Measurements from ENCODE around the gene BAZ2A. TPM values are rescaled to one million over a fixed set of nuclear protein-coding genes. Genes with fewer than 3 reads are reported as not detected.

BAZ2A gene
- total RNA-seq (2022; extraction: Qiagen RNA extraction; ENCODE audit: low read depth) = 27.8 to 46.8 TPM (median 42.9 TPM) in 5 replicates

DNA sequence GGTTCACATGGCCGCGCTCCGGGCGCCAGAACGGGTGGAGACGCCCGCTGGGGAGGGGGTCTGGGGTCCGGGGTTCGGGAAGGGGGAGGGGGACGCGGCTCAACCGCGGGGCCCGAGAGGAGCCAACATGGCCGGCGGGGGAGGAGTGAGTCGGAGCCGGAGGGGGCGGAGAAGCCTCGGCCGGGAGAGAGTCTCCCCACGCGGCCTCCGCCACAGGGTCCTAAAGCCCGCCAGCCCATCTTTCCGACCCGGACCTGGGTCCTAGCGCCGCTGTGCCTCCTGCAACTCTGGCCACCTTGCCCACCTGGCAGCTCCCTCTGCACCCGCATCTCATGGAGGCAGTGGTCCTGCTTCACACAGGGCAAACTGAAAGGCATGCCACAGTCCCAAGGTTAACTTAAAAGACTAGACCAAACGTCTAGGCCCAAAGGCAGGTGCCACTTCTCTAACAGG is at the start of gene BAZ2A:
BAZ2A (minus strand) TSS at position 147 of the 453 bp plus-strand sequence. CDS start 12,796 bp downstream, outside the sequence.

DNA sequence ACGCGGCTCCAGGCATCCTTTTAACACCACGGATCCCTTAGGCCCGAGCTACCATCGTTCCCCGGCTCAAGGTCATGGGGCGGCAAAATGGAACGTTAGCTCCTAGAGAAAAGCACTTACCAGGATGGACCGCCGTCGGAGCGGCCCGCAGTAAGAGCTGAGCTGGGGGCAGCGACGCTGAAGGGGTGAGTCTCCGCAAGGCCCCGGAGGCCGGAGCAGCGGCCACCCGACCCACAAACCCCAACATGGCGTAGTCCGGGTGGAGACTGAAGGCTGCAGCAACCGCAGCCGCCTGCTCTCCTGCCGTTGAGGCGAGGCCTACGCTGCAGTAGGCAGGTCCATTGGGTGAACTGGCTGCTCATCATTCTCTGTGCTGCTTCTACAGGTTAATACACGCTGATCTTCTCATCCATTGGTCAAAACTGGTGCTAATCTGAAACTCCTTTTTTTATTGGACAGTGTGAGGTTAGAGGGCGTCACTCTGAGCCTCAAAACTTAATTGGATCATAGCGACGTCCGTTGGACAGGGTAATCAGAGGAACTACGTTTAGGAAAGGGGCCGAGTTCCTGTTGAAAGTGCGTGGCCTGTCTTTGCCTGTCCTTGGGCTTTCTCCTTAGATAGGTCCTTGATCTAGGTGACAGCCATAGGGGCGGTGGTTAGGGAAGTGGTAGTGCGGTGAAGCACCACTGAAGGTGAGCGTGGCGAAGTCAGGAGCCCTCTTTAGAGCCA is 15.8 kb upstream of the BAZ2A start, which contains the start of gene ATP5F1B:
ATP5F1B (minus strand) TSS at position 268 of the 730 bp plus-strand sequence; CDS start at position 247, 21 bp downstream.

Other genes starting within 250 kb of the BAZ2A start
- 31.9 to 39.8 TPM (median 38.2 TPM) in 5 replicates for gene TIMELESS, start 180.9 kb downstream of the BAZ2A start, total RNA-seq (2022; extraction: Qiagen RNA extraction; ENCODE audit: low read depth)
- not detected in 5 replicates for gene MIP, start 175.7 kb downstream of the BAZ2A start, total RNA-seq (2022; extraction: Qiagen RNA extraction; ENCODE audit: low read depth)
- gene SPRYD4, start 161.7 kb downstream of the BAZ2A start, total RNA-seq (2022; extraction: Qiagen RNA extraction; ENCODE audit: low read depth) = 1.5 to 2.0 TPM (median 1.9 TPM) in 5 replicates
- gene GLS2, start 142.2 kb downstream of the BAZ2A start, total RNA-seq (2022; extraction: Qiagen RNA extraction; ENCODE audit: low read depth) = 0.12 to 1.5 TPM (median 0.27 TPM) in 3 of 5 replicates, not detected in the others
- 8.0 to 16.8 TPM (median 14.3 TPM) in 5 replicates for gene RBMS2, start 108.5 kb downstream of the BAZ2A start, total RNA-seq (2022; extraction: Qiagen RNA extraction; ENCODE audit: low read depth)
- 708 to 1,018 TPM (median 924 TPM) in 5 replicates for gene ATP5F1B, start 15.7 kb upstream of the BAZ2A start, total RNA-seq (2022; extraction: Qiagen RNA extraction; ENCODE audit: low read depth)
- 257 to 433 TPM (median 394 TPM) in 5 replicates for gene PTGES3, start 58.0 kb upstream of the BAZ2A start, total RNA-seq (2022; extraction: Qiagen RNA extraction; ENCODE audit: low read depth)
- gene NACA, start 95.0 kb upstream of the BAZ2A start, total RNA-seq (2022; extraction: Qiagen RNA extraction; ENCODE audit: low read depth) = 1,425 to 2,175 TPM (median 1,541 TPM) in 5 replicates
- 24.7 to 30.5 TPM (median 25.0 TPM) in 5 replicates for gene PRIM1, start 122.0 kb upstream of the BAZ2A start, total RNA-seq (2022; extraction: Qiagen RNA extraction; ENCODE audit: low read depth)
- 0.92 to 1.7 TPM (median 1.0 TPM) in 5 replicates for gene HSD17B6, start 133.0 kb upstream of the BAZ2A start, total RNA-seq (2022; extraction: Qiagen RNA extraction; ENCODE audit: low read depth)

Measured in A549 treated with ZK216348 at 1 μM for 4 hours (cell line).